ENCODE data around the gene CDC42EP4. TPM values are rescaled to one million over a fixed set of nuclear protein-coding genes. Genes with fewer than 3 reads are reported as not detected.
"Not testable (repeated sequence)": the region's sequence is repeated elsewhere in the genome, so short reads cannot be mapped to it uniquely, and the experiment has no call there.

The CDC42EP4 gene
- total RNA-seq, 1 donor from 2014 or later = 104 TPM

GRCh38 chr17:73317513-73318426 is 6.0 kb upstream of the CDC42EP4 start:
- Histone ChIP-seq H3K27ac (no peak overlapping the region), H3K27me3 (no peaks in the 10 kb centered on the region), H3K4me3 (no peak overlapping the region), H3K36me3 (no peaks in the 10 kb centered on the region), H3K9me3 (no peaks in the 10 kb centered on the region), H3K4me1 (peaks cover 0 to under 1% of the 10 kb centered on the region in 2 donors)
- no peak for DNase-seq (ENCODE audit: low spot score in 2 of 2)
- intact Hi-C loops (cut with DNase I) = loop anchor here (10.0 kb wide), 1 partner anchor 223 kb away; the partner anchor contains the start of gene SLC39A11
- no peak for TF ChIP-seq CTCF (IDR thresholded peaks at IDR 0.05)

- peaks cover 0 to 6% of the 10 kb centered on the region in 2 donors for H3K4me1 ChIP-seq
- H3K4me3 ChIP-seq = no peak overlapping the region
- no peaks in the 10 kb centered on the region for H3K36me3 ChIP-seq
- no peak for DNase-seq (ENCODE audit: low spot score in 2 of 2)
- TF ChIP-seq CTCF (IDR thresholded peaks at IDR 0.05) = no peak
- intact Hi-C loops (cut with DNase I) = loop anchor here (10.0 kb wide), 1 partner anchor 222 kb away; the partner anchor contains the start of gene SLC39A11
- no peak overlapping the region for H3K27ac ChIP-seq
- H3K27me3 ChIP-seq = no peaks in the 10 kb centered on the region
- H3K9me3 ChIP-seq = no peaks in the 10 kb centered on the region
Observed at GRCh38 chr17:73316919-73317505, 5.2 kb upstream of the CDC42EP4 start.

GRCh38 chr17:73315471-73315870 is 3.7 kb upstream of the CDC42EP4 start:
- Histone ChIP-seq H3K27ac (no peak overlapping the region), H3K4me3 (no peak overlapping the region), H3K27me3 (no peaks in the 10 kb centered on the region), H3K4me1 (peaks cover 0 to 6% of the 10 kb centered on the region in 2 donors), H3K9me3 (no peaks in the 10 kb centered on the region), H3K36me3 (no peaks in the 10 kb centered on the region)
- intact Hi-C loops (cut with DNase I) = loop anchor here (10.0 kb wide), 1 partner anchor 221 kb away; the partner anchor contains the start of gene SLC39A11
- no peak for TF ChIP-seq CTCF (IDR thresholded peaks at IDR 0.05)
- no peak for DNase-seq (ENCODE audit: low spot score in 2 of 2)

GRCh38 chr17:73313526-73314127 is 1.8 kb upstream of the CDC42EP4 start:
- Histone ChIP-seq H3K27ac (no peak overlapping the region), H3K4me3 (no peak overlapping the region), H3K9me3 (no peaks in the 10 kb centered on the region), H3K27me3 (no peaks in the 10 kb centered on the region), H3K4me1 (peaks cover 12 to 21% of the 10 kb centered on the region in 2 donors), H3K36me3 (no peaks in the 10 kb centered on the region)
- intact Hi-C loops (cut with DNase I) = loop anchor here (5.0 to 10.0 kb wide), 2 partner anchors 56 to 219 kb away; partner anchors contain the start of gene SLC39A11
- TF ChIP-seq CTCF (IDR thresholded peaks at IDR 0.05) = no peak
- no peak for DNase-seq (ENCODE audit: low spot score in 2 of 2)

- H3K4me1 ChIP-seq = peaks cover 15 to 26% of the 10 kb centered on the region in 2 donors
Observed at GRCh38 chr17:73312887-73313286, 1.1 kb upstream of the CDC42EP4 start.

More at GRCh38 chr17:73312887-73313286, 1.1 kb upstream of the CDC42EP4 start:
- DNase-seq (ENCODE audit: low spot score in 2 of 2); H3K36me3 ChIP-seq; H3K27me3 ChIP-seq; H3K9me3 ChIP-seq: not testable (repeated sequence)
- H3K4me3 ChIP-seq = peak overlapping the region in 1 of 2 donors; percentile 94
- peak overlapping the region; percentile 99 for H3K27ac ChIP-seq
- intact Hi-C loops (cut with DNase I) = loop anchor here (1.0 to 10.0 kb wide), 4 partner anchors 29 to 218 kb away; partner anchors contain the start of gene SLC39A11

Measured in ascending aorta (tissue), 2 donors.